ENCODE measurements around the gene RAB11FIP2. TPM values are rescaled to one million over a fixed set of nuclear protein-coding genes. Genes with fewer than 3 reads are reported as not detected.

Gene RAB11FIP2
- polyA plus RNA-seq, 1 of the 3 experiments (the other 2 are of a cell fraction): 3.0 TPM

DNA sequence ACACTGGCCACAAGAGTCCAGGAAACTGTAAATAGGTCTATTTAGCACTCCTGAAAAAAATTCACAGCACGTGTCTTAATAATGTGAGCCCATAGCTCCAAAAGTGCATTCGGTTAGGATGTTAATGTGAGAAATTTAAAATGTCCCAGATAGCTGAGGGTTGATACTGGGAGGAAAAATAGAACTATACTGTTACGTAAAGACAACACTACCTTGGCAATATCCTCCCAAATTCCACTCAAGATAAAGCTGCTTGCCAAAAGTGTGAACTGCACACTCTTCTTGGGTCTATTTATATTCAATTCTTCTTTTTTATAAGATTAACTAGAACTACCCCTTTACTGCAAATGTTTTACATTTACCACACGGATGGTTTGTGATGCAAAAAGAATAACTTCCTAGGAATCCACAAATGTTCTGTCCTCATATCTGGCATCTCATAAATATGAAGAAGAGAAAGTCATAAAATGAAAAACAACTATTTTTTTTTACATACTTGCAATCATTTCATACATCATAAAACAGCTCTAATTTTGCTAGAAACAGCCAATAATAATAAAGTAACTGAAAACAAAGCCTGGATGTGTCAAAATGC, 10.4 kb downstream of the RAB11FIP2 start:
- Histone ChIP-seq H2AFZ (ENCODE audit: low read depth) (no peak overlapping the region), H3F3A (replicated peaks; ENCODE audit: insufficient read depth) (peaks cover 11% of the 10 kb centered on the region), H3K27ac (ENCODE audit: low read depth in 2 of 2, low read length in 1 of 2) (no peak overlapping the region), H3K4me2 (no peak overlapping the region), H3K4me3 (ENCODE audit: low read depth in 2 of 2, low read length in 1 of 2) (no peak overlapping the region), H3K9me3 (no peaks in the 10 kb centered on the region), H3K9ac (no peak overlapping the region), H4K20me1 (ENCODE audit: insufficient read depth) (no peaks in the 10 kb centered on the region; the same call in 1 of the 2 replicates), H3K4me1 (ENCODE audit: control insufficient read depth in 1 of 2, insufficient read depth in 2 of 2, low read depth in 1 of 2, low read length in 1 of 2) (peaks cover 16 to 21% of the 10 kb centered on the region in 2 experiments; a peak in 3 of 4 replicates), H3K79me2 (ENCODE audit: insufficient read depth) (peaks cover 31% of the 10 kb centered on the region), H3K9me2 (no peaks in the 10 kb centered on the region), H3K36me3 (replicated peaks in 1 of 2; ENCODE audit: control insufficient read depth in 1 of 2, insufficient read depth in 2 of 2, low read length in 1 of 2) (peaks cover 24 to 32% of the 10 kb centered on the region in 2 experiments), H3K27me3 (ENCODE audit: insufficient read depth) (no peaks in the 10 kb centered on the region)
- POLR2A ChIA-PET: no interaction called here
- TF ChIP-seq ELF1 (IDR thresholded peaks at IDR 0.05): no peak
- no peak for TF ChIP-seq JUND (IDR thresholded peaks at IDR 0.05)
- TF ChIP-seq EZH2phosphoT487 (IDR thresholded peaks at IDR 0.05; ENCODE audit: borderline replicate concordance, low read depth): no peak
- TF ChIP-seq, protein P1, sequence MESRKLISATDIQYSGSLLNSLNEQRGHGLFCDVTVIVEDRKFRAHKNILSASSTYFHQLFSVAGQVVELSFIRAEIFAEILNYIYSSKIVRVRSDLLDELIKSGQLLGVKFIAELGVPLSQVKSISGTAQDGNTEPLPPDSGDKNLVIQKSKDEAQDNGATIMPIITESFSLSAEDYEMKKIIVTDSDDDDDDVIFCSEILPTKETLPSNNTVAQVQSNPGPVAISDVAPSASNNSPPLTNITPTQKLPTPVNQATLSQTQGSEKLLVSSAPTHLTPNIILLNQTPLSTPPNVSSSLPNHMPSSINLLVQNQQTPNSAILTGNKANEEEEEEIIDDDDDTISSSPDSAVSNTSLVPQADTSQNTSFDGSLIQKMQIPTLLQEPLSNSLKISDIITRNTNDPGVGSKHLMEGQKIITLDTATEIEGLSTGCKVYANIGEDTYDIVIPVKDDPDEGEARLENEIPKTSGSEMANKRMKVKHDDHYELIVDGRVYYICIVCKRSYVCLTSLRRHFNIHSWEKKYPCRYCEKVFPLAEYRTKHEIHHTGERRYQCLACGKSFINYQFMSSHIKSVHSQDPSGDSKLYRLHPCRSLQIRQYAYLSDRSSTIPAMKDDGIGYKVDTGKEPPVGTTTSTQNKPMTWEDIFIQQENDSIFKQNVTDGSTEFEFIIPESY (IDR thresholded peaks at IDR 0.05; ENCODE audit: borderline replicate concordance, low read depth): no peak
- no peak for TF ChIP-seq RXRA (IDR thresholded peaks at IDR 0.05; ENCODE audit: borderline replicate concordance, low read depth)
- TF ChIP-seq EP300 (IDR thresholded peaks at IDR 0.05; ENCODE audit: borderline replicate concordance in 1 of 2, low read depth in 1 of 2, low read length in 1 of 2): no peak
- TF ChIP-seq MEF2A (IDR thresholded peaks at IDR 0.05; ENCODE audit: borderline replicate concordance, low read depth): no peak
- no peak for TF ChIP-seq POLR2AphosphoS5 (IDR thresholded peaks at IDR 0.05; ENCODE audit: low read depth, low read length)
- no peak for TF ChIP-seq RAD21 (IDR thresholded peaks at IDR 0.05; ENCODE audit: low read length)
- no peak for TF ChIP-seq RFX5 (IDR thresholded peaks at IDR 0.05; ENCODE audit: low read length)
- TF ChIP-seq GABPA (IDR thresholded peaks at IDR 0.05; ENCODE audit: low read depth): no peak
- TF ChIP-seq FOSL2 (IDR thresholded peaks at IDR 0.05; ENCODE audit: borderline replicate concordance, low read depth): no peak
- no peak for TF ChIP-seq NRF1 (IDR thresholded peaks at IDR 0.05; ENCODE audit: low read depth, low read length)
- no peak for TF ChIP-seq CHD2 (IDR thresholded peaks at IDR 0.05; ENCODE audit: low read length, partially characterized antibody)
- CTCF ChIA-PET: interaction anchor here (0.6 to 1.5 kb wide), 2 partner anchors 307 to 540 kb away, joined by 3 to 4 read pairs; no protein-coding TSS in a partner anchor
- 96% methylated on average over 4 of the region's 4 CpGs for WGBS (ENCODE audit: low lambda C conversion rate)
- no peak for DNase-seq

GRCh38 chr10:118035354-118036005, 11.3 kb downstream of the RAB11FIP2 start:
- Histone ChIP-seq H3K79me2 (ENCODE audit: insufficient read depth) (peaks cover 29% of the 10 kb centered on the region), H3K9me3 (no peaks in the 10 kb centered on the region), H3K4me1 (ENCODE audit: control insufficient read depth in 1 of 2, insufficient read depth in 2 of 2, low read depth in 1 of 2, low read length in 1 of 2) (peaks cover 12 to 16% of the 10 kb centered on the region in 2 experiments; a peak in 3 of 4 replicates), H3K4me3 (ENCODE audit: low read depth in 2 of 2, low read length in 1 of 2) (no peak overlapping the region), H4K20me1 (ENCODE audit: insufficient read depth) (no peaks in the 10 kb centered on the region), H3K4me2 (no peak overlapping the region), H3K9ac (no peak overlapping the region), H3K27ac (ENCODE audit: low read depth in 2 of 2, low read length in 1 of 2) (no peak overlapping the region; a peak in 1 of 4 replicates), H3F3A (replicated peaks; ENCODE audit: insufficient read depth) (peaks cover 6% of the 10 kb centered on the region), H2AFZ (ENCODE audit: low read depth) (no peak overlapping the region), H3K27me3 (ENCODE audit: insufficient read depth) (no peaks in the 10 kb centered on the region), H3K36me3 (replicated peaks in 1 of 2; ENCODE audit: control insufficient read depth in 1 of 2, insufficient read depth in 2 of 2, low read length in 1 of 2) (peaks cover 24 to 32% of the 10 kb centered on the region in 2 experiments), H3K9me2 (no peaks in the 10 kb centered on the region)
- DNase-seq: no peak
- WGBS (ENCODE audit: low lambda C conversion rate): 94% methylated on average over 7 of the region's 7 CpGs
- CTCF ChIA-PET: interaction anchor here (0.9 to 1.5 kb wide), 3 partner anchors 206 to 497 kb away, joined by 3 to 4 read pairs (median 3); no protein-coding TSS in a partner anchor
- POLR2A ChIA-PET: interaction anchor here (2.1 kb wide), 1 partner anchor 10 kb away, joined by 7 read pairs; no protein-coding TSS in a partner anchor
- no peak for TF ChIP-seq SIN3A (IDR thresholded peaks at IDR 0.05; ENCODE audit: borderline replicate concordance, low read depth, low read length)
- TF ChIP-seq, protein P1 (IDR thresholded peaks at IDR 0.05; ENCODE audit: borderline replicate concordance, low read depth): no peak
- TF ChIP-seq, protein P2, sequence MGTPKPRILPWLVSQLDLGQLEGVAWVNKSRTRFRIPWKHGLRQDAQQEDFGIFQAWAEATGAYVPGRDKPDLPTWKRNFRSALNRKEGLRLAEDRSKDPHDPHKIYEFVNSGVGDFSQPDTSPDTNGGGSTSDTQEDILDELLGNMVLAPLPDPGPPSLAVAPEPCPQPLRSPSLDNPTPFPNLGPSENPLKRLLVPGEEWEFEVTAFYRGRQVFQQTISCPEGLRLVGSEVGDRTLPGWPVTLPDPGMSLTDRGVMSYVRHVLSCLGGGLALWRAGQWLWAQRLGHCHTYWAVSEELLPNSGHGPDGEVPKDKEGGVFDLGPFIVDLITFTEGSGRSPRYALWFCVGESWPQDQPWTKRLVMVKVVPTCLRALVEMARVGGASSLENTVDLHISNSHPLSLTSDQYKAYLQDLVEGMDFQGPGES (IDR thresholded peaks at IDR 0.05; ENCODE audit: low read depth, low read length): no peak
- TF ChIP-seq MEF2A (IDR thresholded peaks at IDR 0.05; ENCODE audit: borderline replicate concordance, low read depth): no peak
- TF ChIP-seq TCF12 (IDR thresholded peaks at IDR 0.05): no peak
- TF ChIP-seq NFIC (IDR thresholded peaks at IDR 0.05; ENCODE audit: borderline replicate concordance): no peak
- TF ChIP-seq NRF1 (IDR thresholded peaks at IDR 0.05; ENCODE audit: low read depth, low read length): no peak
- TF ChIP-seq FOSL2 (IDR thresholded peaks at IDR 0.05; ENCODE audit: borderline replicate concordance, low read depth): no peak
- TF ChIP-seq FOXM1 (IDR thresholded peaks at IDR 0.05; ENCODE audit: low read depth): no peak
- TF ChIP-seq, protein P3, sequence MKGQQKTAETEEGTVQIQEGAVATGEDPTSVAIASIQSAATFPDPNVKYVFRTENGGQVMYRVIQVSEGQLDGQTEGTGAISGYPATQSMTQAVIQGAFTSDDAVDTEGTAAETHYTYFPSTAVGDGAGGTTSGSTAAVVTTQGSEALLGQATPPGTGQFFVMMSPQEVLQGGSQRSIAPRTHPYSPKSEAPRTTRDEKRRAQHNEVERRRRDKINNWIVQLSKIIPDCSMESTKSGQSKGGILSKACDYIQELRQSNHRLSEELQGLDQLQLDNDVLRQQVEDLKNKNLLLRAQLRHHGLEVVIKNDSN (IDR thresholded peaks at IDR 0.05; ENCODE audit: borderline replicate concordance, low read depth): no peak
- no peak for TF ChIP-seq GABPA (IDR thresholded peaks at IDR 0.05; ENCODE audit: low read depth)
- TF ChIP-seq GATA2 (CRISPR knock-in tag; IDR thresholded peaks at IDR 0.05): no peak
